ENCODE data around the gene GRK5. TPM values are rescaled to one million over a fixed set of nuclear protein-coding genes. Genes with fewer than 3 reads are reported as not detected.
A peak's percentile ranks its signal among the peaks of the same experiment; 100 is the strongest.

GRK5 gene
- total RNA-seq, 5 donors from 2014 or later (not counting 1 experiment from before 2014, with no cell fraction given): 21.7 to 36.8 (median 30.6) TPM

DNA sequence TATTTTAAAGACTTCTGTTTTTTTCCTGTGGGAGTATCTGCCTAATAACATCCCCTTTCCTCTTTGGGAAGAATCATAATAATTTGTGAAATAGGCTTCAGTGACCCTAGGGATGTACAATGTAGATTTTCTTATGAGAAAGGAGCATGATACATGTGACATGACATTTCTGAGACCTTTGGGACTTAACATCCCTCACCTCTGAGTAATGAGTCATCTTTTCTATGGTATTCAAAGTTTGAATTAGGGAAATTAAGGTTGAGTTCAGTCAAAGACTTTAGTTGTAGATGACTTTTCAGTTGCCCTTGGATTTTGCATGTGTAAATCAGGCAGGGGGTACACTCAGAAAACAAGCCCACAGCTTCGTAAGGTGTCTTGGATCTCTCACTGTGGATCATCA lies 14.3 kb downstream of the GRK5 start:
- Mint-ChIP-seq H3K4me1 (peaks cover 21 to 54% (median 37%) of the 10 kb centered on the region in 3 donors), H3K27me3 (no peaks in the 10 kb centered on the region), H3K36me3 (peaks cover 4% of the 10 kb centered on the region), H3K4me3 (no peak overlapping the region), H3K9me3 (no peaks in the 10 kb centered on the region), H3K27ac (peak overlapping the region in 1 of 2 donors; percentile 35)
- no peaks in the 10 kb centered on the region for H3K36me3 ChIP-seq (ENCODE audit: control insufficient read depth in 2 of 2, extremely low read depth in 1 of 2, insufficient read depth in 1 of 2, low read length in 1 of 2)
- POLR2A ChIA-PET: interaction anchor here in 1 of 2 donors (1.0 kb wide), 1 partner anchor 13 kb away, joined by 4 read pairs; no protein-coding TSS in a partner anchor
- H3K27me3 ChIP-seq (replicated peaks in 1 of 2; ENCODE audit: control insufficient read depth in 2 of 2, extremely low read depth in 1 of 2, insufficient read depth in 2 of 2, low read length in 1 of 2): no peaks in the 10 kb centered on the region
- ATAC-seq (replicated peaks in 1 of 4) (no peak), DNase-seq (no peak)
- CTCF ChIA-PET: interaction anchor here in 1 of 2 donors (1.4 kb wide), 1 partner anchor 10 kb away, joined by 4 read pairs; no protein-coding TSS in a partner anchor
- no peak overlapping the region for H3K4me3 ChIP-seq (ENCODE audit: control insufficient read depth in 1 of 2, extremely low read depth in 1 of 2, low read length in 1 of 2)
- peaks cover 0 to 9% of the 10 kb centered on the region in 2 experiments for H3K4me1 ChIP-seq (ENCODE audit: control insufficient read depth in 1 of 2, extremely low read depth in 1 of 2, insufficient read depth in 2 of 2, low read length in 2 of 2)
- no peak overlapping the region for H3K27ac ChIP-seq (ENCODE audit: low read length)
- H3K9me3 ChIP-seq: no peaks in the 10 kb centered on the region
- no CpG with 5 or more reads among the region's 1 CpG for WGBS (ENCODE audit: insufficient coverage)

DNA sequence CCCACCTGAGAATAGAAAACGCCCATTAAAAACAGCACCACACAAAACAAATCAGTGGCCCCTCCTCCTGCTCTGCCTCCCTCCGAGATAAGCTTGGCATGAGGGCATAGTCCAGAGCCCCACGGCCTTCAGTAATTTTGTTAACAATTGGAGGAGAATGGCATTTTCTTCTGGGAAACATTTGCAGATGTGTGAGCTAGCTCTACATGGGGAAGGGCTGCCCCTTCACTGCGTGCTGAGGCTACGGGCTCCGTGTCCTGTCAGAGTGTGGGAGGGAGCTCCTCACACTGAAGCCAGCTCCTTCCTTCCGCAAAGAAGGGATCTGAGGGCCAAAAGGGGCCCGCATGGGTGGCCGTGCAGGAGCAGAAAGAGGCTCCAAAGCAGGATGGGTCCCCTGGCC lies 15.2 kb downstream of the GRK5 start:
- ATAC-seq (replicated peaks in 1 of 4) (peak in 1 of 4 experiments; percentile 16), DNase-seq (no peak)
- WGBS (ENCODE audit: insufficient coverage): 83% methylated on average over 6 of the region's 9 CpGs
- H3K36me3 Mint-ChIP-seq: peaks cover 4% of the 10 kb centered on the region
- H3K4me1 ChIP-seq (ENCODE audit: control insufficient read depth in 1 of 2, extremely low read depth in 1 of 2, insufficient read depth in 2 of 2, low read length in 2 of 2): peaks cover 0 to 6% of the 10 kb centered on the region in 2 experiments
- POLR2A ChIA-PET: interaction anchor here in 1 of 2 donors (0.8 to 1.0 kb wide), 2 partner anchors 11 to 13 kb away, joined by 4 read pairs; no protein-coding TSS in a partner anchor
- H3K36me3 ChIP-seq (ENCODE audit: control insufficient read depth in 2 of 2, extremely low read depth in 1 of 2, insufficient read depth in 1 of 2, low read length in 1 of 2): no peaks in the 10 kb centered on the region
- no peaks in the 10 kb centered on the region for H3K27me3 ChIP-seq (replicated peaks in 1 of 2; ENCODE audit: control insufficient read depth in 2 of 2, extremely low read depth in 1 of 2, insufficient read depth in 2 of 2, low read length in 1 of 2)
- no peak overlapping the region for H3K4me3 Mint-ChIP-seq
- no peaks in the 10 kb centered on the region for H3K9me3 Mint-ChIP-seq
- no peak overlapping the region for H3K4me3 ChIP-seq (ENCODE audit: control insufficient read depth in 1 of 2, extremely low read depth in 1 of 2, low read length in 1 of 2)
- peaks cover 17 to 47% (median 32%) of the 10 kb centered on the region in 3 donors for H3K4me1 Mint-ChIP-seq
- no peak overlapping the region for H3K27ac Mint-ChIP-seq
- H3K27me3 Mint-ChIP-seq: no peaks in the 10 kb centered on the region
- CTCF ChIA-PET: interaction anchor here in 1 of 2 donors (1.4 kb wide), 1 partner anchor 11 kb away, joined by 4 read pairs; no protein-coding TSS in a partner anchor
- H3K9me3 ChIP-seq: no peaks in the 10 kb centered on the region
- no peak overlapping the region for H3K27ac ChIP-seq (ENCODE audit: low read length)

DNA sequence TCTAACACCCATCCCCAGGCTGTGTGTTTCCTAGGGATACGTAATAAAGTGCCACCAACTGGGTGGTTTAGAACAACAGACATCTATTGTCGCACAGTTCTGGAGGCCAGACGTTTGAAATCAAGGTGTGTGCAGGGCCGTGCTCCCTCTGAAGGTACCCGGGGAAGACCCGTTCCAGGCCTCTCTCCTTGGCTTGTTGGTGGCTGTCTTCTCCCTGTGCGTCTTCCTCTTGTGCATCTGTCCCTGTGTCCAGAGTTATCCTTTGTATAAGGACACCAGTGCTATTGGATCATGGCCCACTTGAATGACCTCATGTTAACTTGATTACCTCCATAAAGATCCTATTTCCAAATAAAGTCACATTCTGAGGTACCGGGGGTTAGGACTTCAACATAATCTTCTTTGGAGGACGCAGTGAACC lies 15.6 kb downstream of the GRK5 start:
- WGBS (ENCODE audit: insufficient coverage): 91% methylated on average over 7 of the region's 9 CpGs
- Mint-ChIP-seq H3K4me3 (no peak overlapping the region), H3K4me1 (peaks cover 17 to 46% (median 33%) of the 10 kb centered on the region in 3 donors), H3K9me3 (no peaks in the 10 kb centered on the region), H3K27ac (no peak overlapping the region), H3K36me3 (peaks cover 6% of the 10 kb centered on the region), H3K27me3 (no peaks in the 10 kb centered on the region)
- no peak for DNase-seq
- Histone ChIP-seq H3K36me3 (ENCODE audit: control insufficient read depth in 2 of 2, extremely low read depth in 1 of 2, insufficient read depth in 1 of 2, low read length in 1 of 2) (no peaks in the 10 kb centered on the region), H3K27me3 (replicated peaks in 1 of 2; ENCODE audit: control insufficient read depth in 2 of 2, extremely low read depth in 1 of 2, insufficient read depth in 2 of 2, low read length in 1 of 2) (no peaks in the 10 kb centered on the region), H3K27ac (ENCODE audit: low read length) (no peak overlapping the region), H3K9me3 (no peaks in the 10 kb centered on the region), H3K4me3 (ENCODE audit: control insufficient read depth in 1 of 2, extremely low read depth in 1 of 2, low read length in 1 of 2) (no peak overlapping the region), H3K4me1 (ENCODE audit: control insufficient read depth in 1 of 2, extremely low read depth in 1 of 2, insufficient read depth in 2 of 2, low read length in 2 of 2) (peaks cover 0 to 2% of the 10 kb centered on the region in 2 experiments)
- ChIA-PET POLR2A (interaction anchor here in 1 of 2 donors (0.8 to 1.0 kb wide), 2 partner anchors 12 to 14 kb away, joined by 4 read pairs; no protein-coding TSS in a partner anchor), CTCF (interaction anchor here in 1 of 2 donors (1.4 kb wide), 1 partner anchor 11 kb away, joined by 4 read pairs; no protein-coding TSS in a partner anchor)
- ATAC-seq (replicated peaks in 1 of 4): peak in 1 of 4 experiments; percentile 15

DNA sequence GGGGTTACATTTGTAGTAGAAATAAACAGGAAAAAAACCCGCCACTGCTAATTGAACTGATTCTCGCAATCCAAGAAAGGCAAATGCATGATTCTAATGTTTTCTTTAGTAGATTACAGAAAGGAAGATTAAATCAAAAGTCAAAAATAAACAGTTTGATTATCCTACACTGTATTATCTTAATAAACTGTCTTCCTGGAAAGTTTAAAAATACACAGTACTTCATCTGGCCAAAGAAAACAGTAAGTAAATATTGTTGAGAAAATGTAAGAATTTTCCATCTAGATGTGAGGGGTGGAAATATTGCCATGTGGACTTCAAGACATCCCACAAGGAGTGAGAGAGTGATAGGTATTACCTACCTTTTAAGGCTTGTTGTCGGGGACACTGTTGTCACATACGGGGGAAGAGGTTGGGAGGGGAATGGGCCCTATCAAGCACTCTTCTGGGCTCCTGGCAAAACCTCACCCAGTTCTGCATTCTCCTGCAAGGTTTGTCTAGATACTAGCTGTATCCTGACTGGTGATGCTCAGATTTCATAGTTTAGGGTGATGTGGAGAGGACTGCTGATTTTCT lies 17.8 kb downstream of the GRK5 start:
- no peaks in the 10 kb centered on the region for H3K36me3 ChIP-seq (ENCODE audit: control insufficient read depth in 2 of 2, extremely low read depth in 1 of 2, insufficient read depth in 1 of 2, low read length in 1 of 2)
- H3K27me3 Mint-ChIP-seq: no peaks in the 10 kb centered on the region
- H3K36me3 Mint-ChIP-seq: peaks cover 14% of the 10 kb centered on the region
- DNase-seq: no peak
- ChIA-PET POLR2A (no interaction called here), CTCF (no interaction called here)
- no peaks in the 10 kb centered on the region for H3K27me3 ChIP-seq (replicated peaks in 1 of 2; ENCODE audit: control insufficient read depth in 2 of 2, extremely low read depth in 1 of 2, insufficient read depth in 2 of 2, low read length in 1 of 2)
- no peak overlapping the region for H3K4me3 ChIP-seq (ENCODE audit: control insufficient read depth in 1 of 2, extremely low read depth in 1 of 2, low read length in 1 of 2)
- H3K4me1 Mint-ChIP-seq: peaks cover 31 to 44% (median 34%) of the 10 kb centered on the region in 3 donors
- H3K27ac Mint-ChIP-seq: no peak overlapping the region
- WGBS (ENCODE audit: insufficient coverage): no CpG with 5 or more reads among the region's 4 CpGs
- no peaks in the 10 kb centered on the region for H3K4me1 ChIP-seq (ENCODE audit: control insufficient read depth in 1 of 2, extremely low read depth in 1 of 2, insufficient read depth in 2 of 2, low read length in 2 of 2)
- no peaks in the 10 kb centered on the region for H3K9me3 Mint-ChIP-seq
- H3K27ac ChIP-seq (ENCODE audit: low read length): no peak overlapping the region
- no peaks in the 10 kb centered on the region for H3K9me3 ChIP-seq
- ATAC-seq (replicated peaks in 1 of 4): no peak
- H3K4me3 Mint-ChIP-seq: no peak overlapping the region

DNA sequence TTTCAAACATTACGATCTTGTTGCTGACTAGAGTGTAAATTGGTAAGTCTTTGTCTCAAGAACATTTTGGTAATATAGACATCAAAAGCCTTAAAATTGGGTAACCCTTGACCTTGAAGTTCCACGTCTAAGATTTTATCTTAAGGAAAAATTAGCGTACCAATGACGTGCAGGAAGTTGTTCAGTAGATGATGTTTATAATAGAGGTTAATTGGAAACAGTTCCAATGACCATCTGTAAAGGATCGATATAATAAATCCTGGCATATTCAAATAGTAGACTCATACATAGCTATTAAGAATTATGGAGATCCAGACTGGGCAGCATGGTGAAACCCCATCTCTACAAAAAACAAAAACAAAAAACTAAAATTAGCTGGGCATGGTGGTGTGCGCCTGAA lies 20.5 kb downstream of the GRK5 start:
- Mint-ChIP-seq H3K9me3 (peaks cover 3 to 7% (median 6%) of the 10 kb centered on the region in 3 donors), H3K4me3 (no peak overlapping the region), H3K4me1 (peaks cover 36 to 48% (median 36%) of the 10 kb centered on the region in 3 donors), H3K27me3 (no peaks in the 10 kb centered on the region), H3K27ac (no peak overlapping the region), H3K36me3 (peaks cover 24% of the 10 kb centered on the region)
- ChIA-PET CTCF (interaction anchor here in 1 of 2 donors (0.9 kb wide), 1 partner anchor 15 kb away, joined by 3 read pairs; no protein-coding TSS in a partner anchor), POLR2A (interaction anchor here in 1 of 2 donors (0.6 kb wide), 1 partner anchor 9 kb away, joined by 5 read pairs; no protein-coding TSS in a partner anchor)
- Histone ChIP-seq H3K36me3 (ENCODE audit: control insufficient read depth in 2 of 2, extremely low read depth in 1 of 2, insufficient read depth in 1 of 2, low read length in 1 of 2) (no peaks in the 10 kb centered on the region), H3K4me3 (ENCODE audit: control insufficient read depth in 1 of 2, extremely low read depth in 1 of 2, low read length in 1 of 2) (no peak overlapping the region), H3K27ac (ENCODE audit: low read length) (no peak overlapping the region), H3K9me3 (no peaks in the 10 kb centered on the region), H3K27me3 (replicated peaks in 1 of 2; ENCODE audit: control insufficient read depth in 2 of 2, extremely low read depth in 1 of 2, insufficient read depth in 2 of 2, low read length in 1 of 2) (no peaks in the 10 kb centered on the region), H3K4me1 (ENCODE audit: control insufficient read depth in 1 of 2, extremely low read depth in 1 of 2, insufficient read depth in 2 of 2, low read length in 2 of 2) (peaks cover 0 to under 1% of the 10 kb centered on the region in 2 experiments)
- no peak for ATAC-seq (replicated peaks in 1 of 4)
- WGBS (ENCODE audit: insufficient coverage): 100% methylated on average over 1 of the region's 6 CpGs
- DNase-seq: no peak

- POLR2A ChIA-PET: no interaction called here
- H3K27ac Mint-ChIP-seq: no peak overlapping the region
Measured at GRCh38 chr10:119231654-119232053, 24.3 kb downstream of the GRK5 start.

More at GRCh38 chr10:119231654-119232053, 24.3 kb downstream of the GRK5 start:
- H3K27me3 Mint-ChIP-seq: no peaks in the 10 kb centered on the region
- H3K4me1 ChIP-seq (ENCODE audit: control insufficient read depth in 1 of 2, extremely low read depth in 1 of 2, insufficient read depth in 2 of 2, low read length in 2 of 2): peaks cover 0 to 8% of the 10 kb centered on the region in 2 experiments
- H3K27ac ChIP-seq (ENCODE audit: low read length): no peak overlapping the region
- H3K27me3 ChIP-seq (replicated peaks in 1 of 2; ENCODE audit: control insufficient read depth in 2 of 2, extremely low read depth in 1 of 2, insufficient read depth in 2 of 2, low read length in 1 of 2): no peaks in the 10 kb centered on the region
- H3K4me3 ChIP-seq (ENCODE audit: control insufficient read depth in 1 of 2, extremely low read depth in 1 of 2, low read length in 1 of 2): no peak overlapping the region
- H3K4me3 Mint-ChIP-seq: no peak overlapping the region
- H3K9me3 ChIP-seq: no peaks in the 10 kb centered on the region
- H3K9me3 Mint-ChIP-seq: peaks cover 3 to 7% (median 6%) of the 10 kb centered on the region in 3 donors
- DNase-seq (no peak), ATAC-seq (replicated peaks in 1 of 4) (no peak)
- H3K4me1 Mint-ChIP-seq: peaks cover 47 to 59% (median 51%) of the 10 kb centered on the region in 3 donors
- CTCF ChIA-PET: interaction anchor here in 1 of 2 donors (1.0 kb wide), 1 partner anchor 22 kb away, joined by 5 read pairs; no protein-coding TSS in a partner anchor
- H3K36me3 Mint-ChIP-seq: peaks cover 24% of the 10 kb centered on the region
- WGBS (ENCODE audit: insufficient coverage): no CpG with 5 or more reads among the region's 7 CpGs
- H3K36me3 ChIP-seq (ENCODE audit: control insufficient read depth in 2 of 2, extremely low read depth in 1 of 2, insufficient read depth in 1 of 2, low read length in 1 of 2): no peaks in the 10 kb centered on the region
